Trophoblast cell (in vitro differentiated cells and primary cell): ENCODE data around the gene SMIM1.

Source experiments
- DNase-seq, 2 donors: peaks; one replicate each; pipeline ENCODE4 v3.0.0-alpha.2; 2016
- H2AFZ ChIP-seq: 2 replicates; pipeline ENCODE4 v1.6.1; 2013; ENCODE audit warnings: low read length, moderate library complexity, mild to moderate bottlenecking; ENCODE audit not compliant: insufficient read depth, poor library complexity
- H2AK5ac ChIP-seq: 2 replicates; pipeline ENCODE4 v1.6.1; 2013; ENCODE audit warnings: mild to moderate bottlenecking, low read length
- H2BK120ac ChIP-seq: 2 replicates; pipeline ENCODE4 v1.6.1; 2013; ENCODE audit warnings: low read length, mild to moderate bottlenecking, moderate library complexity; ENCODE audit not compliant: insufficient read depth, poor library complexity
- H2BK12ac ChIP-seq: 2 replicates; pipeline ENCODE4 v1.6.1; 2013; ENCODE audit warnings: mild to moderate bottlenecking, low read length, moderate library complexity
- H2BK5ac ChIP-seq: 2 replicates; pipeline ENCODE4 v1.6.1; 2013; ENCODE audit warnings: low read length, low read depth, moderate library complexity, mild to moderate bottlenecking; ENCODE audit not compliant: poor library complexity
- H3K14ac ChIP-seq: 2 replicates; pipeline ENCODE4 v1.6.1; 2013; ENCODE audit warnings: mild to moderate bottlenecking, low read length
- H3K18ac ChIP-seq: 2 replicates; pipeline ENCODE4 v1.6.1; 2013; ENCODE audit warnings: mild to moderate bottlenecking, low read length
- H3K23ac ChIP-seq: 2 replicates; pipeline ENCODE4 v1.6.1; 2013; ENCODE audit warnings: low read length
- H3K27ac ChIP-seq: 2 replicates; pipeline ENCODE4 v1.5.1; 2013; ENCODE audit warnings: low read depth, mild to moderate bottlenecking, inconsistent platforms, low read length, moderate library complexity
- H3K27me3 ChIP-seq: 2 replicates; pipeline ENCODE4 v1.6.1; 2013; ENCODE audit warnings: inconsistent platforms, mild to moderate bottlenecking, low read length, moderate library complexity; ENCODE audit not compliant: insufficient read depth
- H3K36me3 ChIP-seq, 2 experiments: 1 replicate in 1 of 2; 2 replicates in 1 of 2; pipeline ENCODE4 v1.6.1; 2013; ENCODE audit warnings: low read length in 2 of 2, mild to moderate bottlenecking in 2 of 2, moderate library complexity in 1 of 2; ENCODE audit not compliant: insufficient read depth in 2 of 2, control insufficient read depth in 1 of 2
- H3K4ac ChIP-seq: 2 replicates; pipeline ENCODE4 v1.6.1; 2013; ENCODE audit warnings: low read depth, mild to moderate bottlenecking, low read length, moderate library complexity
- H3K4me1 ChIP-seq, 2 experiments: 1 replicate in 1 of 2; 2 replicates in 1 of 2; pipeline ENCODE4 v1.6.1; 2013; ENCODE audit warnings: low read length in 2 of 2, mild to moderate bottlenecking in 2 of 2, moderate library complexity in 1 of 2; ENCODE audit not compliant: insufficient read depth in 2 of 2, control insufficient read depth in 1 of 2
- H3K4me2 ChIP-seq: 2 replicates; pipeline ENCODE4 v1.6.1; 2013; ENCODE audit warnings: inconsistent platforms, mild to moderate bottlenecking, low read length, moderate library complexity
- H3K4me3 ChIP-seq: 2 replicates; pipeline ENCODE4 v1.5.1; 2013; ENCODE audit warnings: mild to moderate bottlenecking, low read depth, low read length, inconsistent platforms
- H3K79me1 ChIP-seq: one replicate; pipeline ENCODE4 v1.6.1; 2013; ENCODE audit warnings: low read length
- H3K79me2 ChIP-seq: 2 replicates; pipeline ENCODE4 v1.6.1; 2013; ENCODE audit warnings: low read length, mild to moderate bottlenecking; ENCODE audit not compliant: control insufficient read depth, insufficient read depth, poor library complexity
- H3K9ac ChIP-seq: 2 replicates; pipeline ENCODE4 v1.6.1; 2013; ENCODE audit warnings: mild to moderate bottlenecking, low read length
- H3K9me3 ChIP-seq: 2 replicates; pipeline ENCODE4 v1.6.1; 2013; ENCODE audit warnings: low read depth, mild to moderate bottlenecking, control low read depth, inconsistent platforms, low read length; ENCODE audit not compliant: insufficient read depth
- H4K12ac ChIP-seq: 2 replicates; pipeline ENCODE4 v1.6.1; 2013; ENCODE audit warnings: low read depth, mild to moderate bottlenecking, low read length, moderate library complexity
- H4K8ac ChIP-seq: 2 replicates; pipeline ENCODE4 v1.6.1; 2013; ENCODE audit warnings: low read depth, mild to moderate bottlenecking, low read length, moderate library complexity
- H4K91ac ChIP-seq: one replicate; pipeline ENCODE4 v1.6.1; 2013; ENCODE audit warnings: low read depth, mild to moderate bottlenecking, low read length, moderate library complexity
- WGBS: extraction: QIAGEN DNeasy Blood & Tissue Kit; methylation state at CpG from one replicate; pipeline ENCODE4 v1.1.7; 2013; ENCODE audit warnings: missing lambda C conversion rate; ENCODE audit not compliant: insufficient read length, insufficient coverage; ENCODE audit errors: extremely low coverage; 5-methylcytosine and 5-hydroxymethylcytosine counted together

Gene SMIM1

DNA sequence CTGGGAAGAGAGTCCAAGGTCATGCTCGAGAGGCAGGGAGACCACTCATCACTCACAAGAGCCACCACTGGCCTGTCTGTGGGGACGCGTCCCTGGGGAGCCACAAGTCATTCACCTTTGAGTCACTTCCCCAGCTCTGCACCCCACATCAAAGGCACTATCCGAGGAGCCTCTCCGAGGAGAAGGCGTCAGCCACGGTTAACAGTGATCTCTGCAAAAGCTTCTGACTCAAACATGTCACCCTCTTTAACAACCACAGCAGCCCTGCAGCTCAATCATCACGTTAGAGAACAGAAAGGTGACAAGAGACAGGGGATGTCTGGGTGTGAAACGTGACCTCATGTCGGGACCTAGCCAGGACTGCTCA lies 14.8 kb downstream of the SMIM1 start:
- H4K91ac ChIP-seq: no peak overlapping the region
- no peak overlapping the region for H3K23ac ChIP-seq
- no peak for DNase-seq
- no peak overlapping the region for H2BK5ac ChIP-seq
- peaks cover 50 to 66% of the 10 kb centered on the region in 2 experiments for H3K36me3 ChIP-seq
- no peak overlapping the region for H2AK5ac ChIP-seq
- no peaks in the 10 kb centered on the region for H3K9me3 ChIP-seq
- no peak overlapping the region for H4K8ac ChIP-seq
- no CpG with 5 or more reads among the region's 10 CpGs for WGBS
- no peaks in the 10 kb centered on the region for H3K27me3 ChIP-seq
- no peaks in the 10 kb centered on the region for H3K4me1 ChIP-seq
- H3K79me2 ChIP-seq: no peaks in the 10 kb centered on the region
- no peak overlapping the region for H3K4me3 ChIP-seq
- no peak overlapping the region for H2BK120ac ChIP-seq
- H3K79me1 ChIP-seq: no peaks in the 10 kb centered on the region
- no peak overlapping the region for H3K27ac ChIP-seq
- H3K9ac ChIP-seq: no peak overlapping the region
- H3K18ac ChIP-seq: no peak overlapping the region
- no peak overlapping the region for H4K12ac ChIP-seq
- no peak overlapping the region for H2AFZ ChIP-seq
- H3K4ac ChIP-seq: no peak overlapping the region
- no peak overlapping the region for H2BK12ac ChIP-seq
- H3K14ac ChIP-seq: no peak overlapping the region
- no peak overlapping the region for H3K4me2 ChIP-seq

GRCh38 chr1:3787745-3788605 lies 15.4 kb downstream of the SMIM1 start:
- Histone ChIP-seq H3K23ac (no peak overlapping the region), H4K91ac (no peak overlapping the region), H3K4me2 (no peak overlapping the region), H3K18ac (no peak overlapping the region), H2BK120ac (no peak overlapping the region), H3K27ac (no peak overlapping the region), H2AFZ (no peak overlapping the region), H4K12ac (no peak overlapping the region), H3K9me3 (no peaks in the 10 kb centered on the region), H3K27me3 (no peaks in the 10 kb centered on the region), H3K14ac (no peak overlapping the region), H3K4me1 (no peaks in the 10 kb centered on the region), H4K8ac (no peak overlapping the region), H3K36me3 (peaks cover 44 to 62% of the 10 kb centered on the region in 2 experiments), H2AK5ac (no peak overlapping the region), H3K79me1 (no peaks in the 10 kb centered on the region), H3K79me2 (no peaks in the 10 kb centered on the region), H2BK5ac (no peak overlapping the region), H2BK12ac (no peak overlapping the region), H3K4ac (no peak overlapping the region), H3K4me3 (no peak overlapping the region), H3K9ac (no peak overlapping the region)
- no peak for DNase-seq
- WGBS: no CpG with 5 or more reads among the region's 26 CpGs

- Histone ChIP-seq H2AFZ (no peak overlapping the region), H3K9me3 (no peaks in the 10 kb centered on the region), H3K23ac (no peak overlapping the region), H2AK5ac (no peak overlapping the region), H4K8ac (no peak overlapping the region), H3K4me3 (no peak overlapping the region), H3K14ac (no peak overlapping the region), H2BK5ac (no peak overlapping the region), H3K18ac (no peak overlapping the region), H2BK12ac (no peak overlapping the region), H2BK120ac (no peak overlapping the region), H4K91ac (no peak overlapping the region), H3K36me3 (peaks cover 38 to 54% of the 10 kb centered on the region in 2 experiments), H3K27me3 (no peaks in the 10 kb centered on the region), H4K12ac (no peak overlapping the region), H3K9ac (no peak overlapping the region), H3K79me1 (no peaks in the 10 kb centered on the region), H3K27ac (no peak overlapping the region), H3K4me1 (no peaks in the 10 kb centered on the region), H3K4me2 (no peak overlapping the region), H3K4ac (no peak overlapping the region), H3K79me2 (no peaks in the 10 kb centered on the region)
- no CpG with 5 or more reads among the region's 16 CpGs for WGBS
- DNase-seq: no peak
Observed at GRCh38 chr1:3788756-3789420, 16.3 kb downstream of the SMIM1 start.

DNA sequence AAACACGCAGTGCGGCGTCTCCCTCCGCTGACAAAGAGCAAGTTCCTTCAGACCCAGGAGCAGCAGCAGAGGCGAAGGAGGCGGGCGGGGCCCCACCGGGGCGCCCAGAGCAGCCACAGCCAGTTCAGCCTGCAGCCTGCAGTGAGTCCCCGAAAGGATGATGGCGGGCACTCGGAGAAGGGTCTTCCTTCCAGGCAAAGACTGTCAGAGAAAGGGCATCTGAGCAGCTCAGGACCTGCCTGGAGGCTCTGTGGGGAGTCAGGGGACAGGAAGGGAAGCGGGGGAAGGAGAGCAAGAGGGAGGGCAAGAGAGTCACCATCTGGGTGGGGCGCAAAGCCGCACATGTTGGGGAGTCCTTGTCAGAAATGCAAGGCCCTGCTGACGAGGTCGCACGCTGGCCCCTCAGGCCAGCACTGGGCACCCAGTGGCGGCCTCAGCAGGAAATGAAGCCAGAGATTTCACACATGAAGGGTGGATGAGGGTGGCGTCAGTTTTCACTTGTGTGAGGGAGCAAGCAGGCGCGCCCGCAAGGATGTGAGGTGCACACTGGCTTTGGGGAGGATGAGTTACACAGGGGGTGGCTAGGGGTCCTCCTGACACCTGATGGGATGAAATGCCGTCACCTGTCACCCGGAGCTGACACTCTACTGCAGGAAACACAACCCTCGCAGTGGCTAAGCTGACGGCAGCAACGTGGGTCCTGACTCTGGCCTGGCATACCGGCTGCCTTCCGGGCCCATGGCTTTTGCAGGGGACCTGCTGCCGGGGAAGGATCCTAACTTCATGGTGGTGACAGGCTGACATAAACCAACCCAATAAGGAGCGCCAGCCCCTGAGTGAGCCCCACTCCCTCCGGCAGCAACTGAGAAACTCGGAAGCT lies 17.1 kb downstream of the SMIM1 start:
- Histone ChIP-seq H3K23ac (no peak overlapping the region), H3K18ac (no peak overlapping the region), H2BK120ac (no peak overlapping the region), H3K4me2 (no peak overlapping the region), H4K8ac (no peak overlapping the region), H3K79me2 (no peaks in the 10 kb centered on the region), H3K9ac (no peak overlapping the region), H3K4ac (no peak overlapping the region), H2AFZ (no peak overlapping the region), H4K12ac (no peak overlapping the region), H2BK5ac (no peak overlapping the region), H3K27ac (no peak overlapping the region), H3K4me3 (no peak overlapping the region), H3K4me1 (no peaks in the 10 kb centered on the region), H3K9me3 (no peaks in the 10 kb centered on the region), H2BK12ac (no peak overlapping the region), H2AK5ac (no peak overlapping the region), H4K91ac (no peak overlapping the region), H3K27me3 (no peaks in the 10 kb centered on the region), H3K79me1 (no peaks in the 10 kb centered on the region), H3K36me3 (peaks cover 30 to 47% of the 10 kb centered on the region in 2 experiments), H3K14ac (no peak overlapping the region)
- no peak for DNase-seq
- no CpG with 5 or more reads among the region's 34 CpGs for WGBS
